ENCODE data around the gene DEDD.
A peak's percentile ranks its signal among the peaks of the same experiment; 100 is the strongest.

DEDD gene

DNA sequence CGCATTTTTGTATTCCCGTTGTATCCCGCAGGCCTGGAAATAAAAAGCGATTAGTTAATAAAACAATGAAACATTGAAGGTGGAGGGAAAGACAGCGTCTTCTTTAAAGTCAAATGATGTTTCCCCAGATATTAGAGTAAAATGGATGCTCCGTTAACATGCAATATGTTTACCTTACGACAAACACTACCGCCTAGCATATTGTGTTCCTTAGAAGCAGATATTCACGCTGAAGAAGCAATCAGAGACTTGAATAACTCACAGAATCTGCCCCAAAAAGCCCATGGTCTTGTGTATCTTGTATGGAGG, 45.4 kb upstream of the DEDD start:
- no peaks in the 10 kb centered on the region for H3K9me3 ChIP-seq (ENCODE audit: insufficient read depth, low read length)
- peak overlapping the region; percentile 76 for H3K9ac ChIP-seq (ENCODE audit: low read length)
- H3K27ac ChIP-seq (ENCODE audit: low read length): peak overlapping the region; percentile 81
- H3K79me2 ChIP-seq (ENCODE audit: low read length): peaks cover 15% of the 10 kb centered on the region
- H3K27me3 ChIP-seq (ENCODE audit: low read depth, low read length): no peaks in the 10 kb centered on the region
- TF ChIP-seq EZH2phosphoT487 (IDR thresholded peaks at IDR 0.05; ENCODE audit: low read depth): no peak
- TF ChIP-seq, protein P1, sequence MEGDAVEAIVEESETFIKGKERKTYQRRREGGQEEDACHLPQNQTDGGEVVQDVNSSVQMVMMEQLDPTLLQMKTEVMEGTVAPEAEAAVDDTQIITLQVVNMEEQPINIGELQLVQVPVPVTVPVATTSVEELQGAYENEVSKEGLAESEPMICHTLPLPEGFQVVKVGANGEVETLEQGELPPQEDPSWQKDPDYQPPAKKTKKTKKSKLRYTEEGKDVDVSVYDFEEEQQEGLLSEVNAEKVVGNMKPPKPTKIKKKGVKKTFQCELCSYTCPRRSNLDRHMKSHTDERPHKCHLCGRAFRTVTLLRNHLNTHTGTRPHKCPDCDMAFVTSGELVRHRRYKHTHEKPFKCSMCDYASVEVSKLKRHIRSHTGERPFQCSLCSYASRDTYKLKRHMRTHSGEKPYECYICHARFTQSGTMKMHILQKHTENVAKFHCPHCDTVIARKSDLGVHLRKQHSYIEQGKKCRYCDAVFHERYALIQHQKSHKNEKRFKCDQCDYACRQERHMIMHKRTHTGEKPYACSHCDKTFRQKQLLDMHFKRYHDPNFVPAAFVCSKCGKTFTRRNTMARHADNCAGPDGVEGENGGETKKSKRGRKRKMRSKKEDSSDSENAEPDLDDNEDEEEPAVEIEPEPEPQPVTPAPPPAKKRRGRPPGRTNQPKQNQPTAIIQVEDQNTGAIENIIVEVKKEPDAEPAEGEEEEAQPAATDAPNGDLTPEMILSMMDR (IDR thresholded peaks at IDR 0.05; ENCODE audit: low read depth, low read length): no peak; the same call in 1 of the 2 replicates
- H3K36me3 ChIP-seq (replicated peaks; ENCODE audit: low read depth, low read length): peaks cover 25% of the 10 kb centered on the region
- H4K20me1 ChIP-seq (ENCODE audit: insufficient read depth, low read length): no peaks in the 10 kb centered on the region
- peak overlapping the region; percentile 86 for H3K4me3 ChIP-seq (ENCODE audit: low read length)
- H3K4me1 ChIP-seq (ENCODE audit: low read length): peaks cover 41% of the 10 kb centered on the region
- peak overlapping the region; percentile 93 for H3K4me2 ChIP-seq (ENCODE audit: low read length)
- H2AFZ ChIP-seq (ENCODE audit: low read depth, low read length): peak overlapping the region; percentile 90

DNA sequence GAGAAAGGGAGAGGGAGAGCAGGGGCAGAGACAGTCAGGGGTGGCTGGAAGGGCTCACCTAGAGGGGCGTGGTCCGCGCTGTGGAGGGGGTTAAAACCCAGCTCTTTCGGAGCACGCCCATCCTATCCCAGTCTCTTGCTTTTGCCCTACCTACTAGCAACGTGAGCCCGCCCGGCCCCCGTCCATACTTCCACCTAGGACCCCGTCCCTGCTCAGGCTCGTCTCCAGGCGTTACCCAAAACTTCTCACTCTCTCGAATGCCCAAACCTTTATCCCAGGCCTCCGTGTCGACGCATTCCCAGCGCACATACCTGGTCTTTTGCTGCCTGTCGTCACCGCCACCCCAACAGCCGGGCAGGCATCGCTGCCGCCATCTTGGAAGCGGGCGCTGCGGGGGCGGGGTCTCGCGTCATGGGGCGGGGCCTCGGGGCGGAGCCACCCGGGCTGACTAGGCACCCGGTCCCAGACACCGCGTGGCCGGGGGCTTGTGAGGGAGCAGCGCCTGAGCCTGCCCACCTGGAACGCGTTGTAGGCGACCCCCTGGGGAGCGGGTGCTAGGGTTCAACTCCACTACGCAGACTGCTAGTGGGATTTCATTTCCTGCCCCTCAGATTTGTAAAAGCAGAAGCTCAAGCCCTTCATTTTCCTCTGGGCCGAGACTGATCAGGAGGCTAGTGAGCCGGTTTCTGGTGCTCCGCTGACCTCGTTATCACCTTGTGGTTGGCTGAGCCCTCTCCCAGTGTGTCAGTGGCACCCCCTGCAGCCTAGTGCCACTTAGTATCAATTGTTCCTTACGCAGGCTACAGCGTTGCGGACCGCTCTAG, 44.9 kb upstream of the DEDD start, which contains the start of gene B4GALT3:
Gene B4GALT3 (minus strand): TSS at position 396 of the 824 bp plus-strand sequence. CDS start 1,447 bp downstream, outside the sequence.
- Histone ChIP-seq H4K20me1 (ENCODE audit: insufficient read depth, low read length) (no peaks in the 10 kb centered on the region), H3K79me2 (ENCODE audit: low read length) (peaks cover 15% of the 10 kb centered on the region), H3K9ac (ENCODE audit: low read length) (peak within 1 kb of the TSS; percentile 76), H2AFZ (ENCODE audit: low read depth, low read length) (peak within 1 kb of the TSS; percentile 90), H3K4me2 (ENCODE audit: low read length) (peak within 1 kb of the TSS; percentile 93), H3K4me1 (ENCODE audit: low read length) (peaks cover 36% of the 10 kb centered on the region), H3K36me3 (replicated peaks; ENCODE audit: low read depth, low read length) (peaks cover 31% of the 10 kb centered on the region), H3K9me3 (ENCODE audit: insufficient read depth, low read length) (no peaks in the 10 kb centered on the region), H3K4me3 (ENCODE audit: low read length) (peak within 1 kb of the TSS; percentile 86), H3K27ac (ENCODE audit: low read length) (peak within 1 kb of the TSS; percentile 81), H3K27me3 (ENCODE audit: low read depth, low read length) (no peaks in the 10 kb centered on the region)
- TF ChIP-seq EZH2phosphoT487 (IDR thresholded peaks at IDR 0.05; ENCODE audit: low read depth): no peak
- TF ChIP-seq, protein P1 (IDR thresholded peaks at IDR 0.05; ENCODE audit: low read depth, low read length): peak; percentile 72

DNA sequence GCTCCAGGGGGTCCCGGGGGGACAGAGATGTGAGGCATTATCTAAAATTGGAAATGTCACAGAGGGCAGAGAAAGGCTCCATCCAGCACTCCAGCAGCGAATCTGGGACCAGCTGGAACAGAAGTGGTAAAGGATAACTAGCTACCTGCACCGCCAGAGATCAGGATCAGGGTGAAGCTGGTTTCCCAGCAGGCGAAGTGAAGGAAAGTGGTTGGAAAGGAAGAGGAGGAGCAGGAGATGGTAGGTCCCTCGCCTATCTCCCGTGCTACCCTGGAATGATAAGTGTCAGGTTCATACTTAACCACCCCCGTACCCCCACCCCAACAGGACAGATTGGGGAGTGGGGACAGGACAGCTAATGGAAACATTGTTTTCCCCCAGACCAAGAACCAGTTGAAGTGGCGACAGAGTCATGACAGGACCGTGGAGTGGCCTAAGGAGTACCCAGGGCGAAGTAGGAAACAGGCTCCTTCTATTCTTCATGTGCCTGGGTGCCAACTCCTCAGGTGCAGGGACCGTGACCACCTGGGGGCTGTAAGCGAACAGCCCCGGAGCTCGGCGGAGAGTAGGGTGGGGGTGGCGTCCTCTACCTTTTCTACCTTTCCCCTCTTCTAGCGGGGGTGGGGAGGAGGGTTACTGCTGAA, 44.1 kb upstream of the DEDD start:
- no peak for TF ChIP-seq EZH2phosphoT487 (IDR thresholded peaks at IDR 0.05; ENCODE audit: low read depth)
- TF ChIP-seq, protein P1 (IDR thresholded peaks at IDR 0.05; ENCODE audit: low read depth, low read length): no peak
- peak overlapping the region; percentile 81 for H3K27ac ChIP-seq (ENCODE audit: low read length)
- no peak overlapping the region for H2AFZ ChIP-seq (ENCODE audit: low read depth, low read length)

DNA sequence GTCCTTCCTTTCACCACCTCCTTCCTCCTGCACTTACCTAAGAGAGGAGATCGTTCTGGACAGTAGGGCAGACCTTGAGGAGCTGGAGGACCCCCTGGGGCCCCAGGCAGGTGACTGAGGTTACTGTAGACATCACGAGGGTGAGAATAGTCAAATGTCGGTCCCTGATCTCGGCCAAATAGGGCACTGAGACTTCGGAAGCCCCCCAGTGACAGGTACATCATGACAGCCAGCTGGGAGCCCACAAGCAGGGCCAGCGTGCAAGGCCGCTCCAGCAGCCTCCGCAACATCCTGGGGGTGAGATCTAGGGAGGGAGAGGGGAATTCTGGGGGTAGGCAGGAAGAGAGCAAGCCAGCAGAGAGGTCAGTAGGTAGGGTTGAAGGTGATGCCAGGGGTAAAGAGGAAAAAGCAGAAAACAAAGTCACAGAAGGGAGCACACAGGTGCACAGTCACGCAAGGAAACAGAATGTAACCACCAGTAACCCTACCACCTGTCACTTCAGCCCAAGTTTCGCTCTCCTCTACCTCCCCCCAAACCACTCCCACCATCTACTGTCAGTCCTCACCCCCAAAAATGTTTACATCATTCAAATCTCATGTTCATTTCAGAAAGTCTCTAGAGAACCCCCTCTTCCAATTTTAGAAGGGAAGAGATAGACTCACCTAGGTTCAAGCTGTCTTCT, 43.4 kb upstream of the DEDD start:
- H3K27ac ChIP-seq (ENCODE audit: low read length): no peak overlapping the region
- no peaks in the 10 kb centered on the region for H4K20me1 ChIP-seq (ENCODE audit: insufficient read depth, low read length)
- no peaks in the 10 kb centered on the region for H3K27me3 ChIP-seq (ENCODE audit: low read depth, low read length)
- H2AFZ ChIP-seq (ENCODE audit: low read depth, low read length): no peak overlapping the region
- H3K9me3 ChIP-seq (ENCODE audit: insufficient read depth, low read length): no peaks in the 10 kb centered on the region
- H3K4me2 ChIP-seq (ENCODE audit: low read length): peak overlapping the region; percentile 93
- peaks cover 24% of the 10 kb centered on the region for H3K4me1 ChIP-seq (ENCODE audit: low read length)
- H3K4me3 ChIP-seq (ENCODE audit: low read length): peak overlapping the region; percentile 86
- peaks cover 45% of the 10 kb centered on the region for H3K36me3 ChIP-seq (replicated peaks; ENCODE audit: low read depth, low read length)
- H3K79me2 ChIP-seq (ENCODE audit: low read length): peaks cover 15% of the 10 kb centered on the region
- peak overlapping the region; percentile 76 for H3K9ac ChIP-seq (ENCODE audit: low read length)
- TF ChIP-seq EZH2phosphoT487 (IDR thresholded peaks at IDR 0.05; ENCODE audit: low read depth): no peak
- TF ChIP-seq, protein P1 (IDR thresholded peaks at IDR 0.05; ENCODE audit: low read depth, low read length): no peak

More for the DNA sequence above, 44.1 kb upstream of the DEDD start:
- H3K9me3 ChIP-seq (ENCODE audit: insufficient read depth, low read length): no peaks in the 10 kb centered on the region
- H3K9ac ChIP-seq (ENCODE audit: low read length): peak overlapping the region; percentile 76
- no peaks in the 10 kb centered on the region for H4K20me1 ChIP-seq (ENCODE audit: insufficient read depth, low read length)
- peak overlapping the region; percentile 86 for H3K4me3 ChIP-seq (ENCODE audit: low read length)
- H3K79me2 ChIP-seq (ENCODE audit: low read length): peaks cover 15% of the 10 kb centered on the region
- H3K4me1 ChIP-seq (ENCODE audit: low read length): peaks cover 28% of the 10 kb centered on the region
- H3K36me3 ChIP-seq (replicated peaks; ENCODE audit: low read depth, low read length): peaks cover 38% of the 10 kb centered on the region
- no peaks in the 10 kb centered on the region for H3K27me3 ChIP-seq (ENCODE audit: low read depth, low read length)
- H3K4me2 ChIP-seq (ENCODE audit: low read length): peak overlapping the region; percentile 93

All from OCI-LY3 (cell line).